Vagina (tissue), 2 donors: ENCODE results near the gene GUCY1A1.

Experiments used
- POLR2A ChIP-seq, 2 donors: fragments of 450-650 bp; IDR thresholded peaks; one replicate each; pipeline ENCODE4 v1.6.1; 2017; ENCODE audit warnings: antibody characterized with exemption in 2 of 2, mild to moderate bottlenecking in 2 of 2, moderate library complexity in 2 of 2
- TF ChIP-seq, protein P1 (sequence below), 3 experiments: fragments of 450-650 bp in 2 of 3; fragments of 200-600 bp in 1 of 3; sonication (generic) in 1 of 3; IDR thresholded peaks; one replicate each; pipeline ENCODE4 v1.5.1; 2017 to 2019; ENCODE audit warnings: antibody characterized with exemption in 3 of 3, mild to moderate bottlenecking in 2 of 3, moderate library complexity in 2 of 3

GRCh38 chr4:155724731-155725130, 58.1 kb downstream of the GUCY1A1 start:
- TF ChIP-seq, protein P1, sequence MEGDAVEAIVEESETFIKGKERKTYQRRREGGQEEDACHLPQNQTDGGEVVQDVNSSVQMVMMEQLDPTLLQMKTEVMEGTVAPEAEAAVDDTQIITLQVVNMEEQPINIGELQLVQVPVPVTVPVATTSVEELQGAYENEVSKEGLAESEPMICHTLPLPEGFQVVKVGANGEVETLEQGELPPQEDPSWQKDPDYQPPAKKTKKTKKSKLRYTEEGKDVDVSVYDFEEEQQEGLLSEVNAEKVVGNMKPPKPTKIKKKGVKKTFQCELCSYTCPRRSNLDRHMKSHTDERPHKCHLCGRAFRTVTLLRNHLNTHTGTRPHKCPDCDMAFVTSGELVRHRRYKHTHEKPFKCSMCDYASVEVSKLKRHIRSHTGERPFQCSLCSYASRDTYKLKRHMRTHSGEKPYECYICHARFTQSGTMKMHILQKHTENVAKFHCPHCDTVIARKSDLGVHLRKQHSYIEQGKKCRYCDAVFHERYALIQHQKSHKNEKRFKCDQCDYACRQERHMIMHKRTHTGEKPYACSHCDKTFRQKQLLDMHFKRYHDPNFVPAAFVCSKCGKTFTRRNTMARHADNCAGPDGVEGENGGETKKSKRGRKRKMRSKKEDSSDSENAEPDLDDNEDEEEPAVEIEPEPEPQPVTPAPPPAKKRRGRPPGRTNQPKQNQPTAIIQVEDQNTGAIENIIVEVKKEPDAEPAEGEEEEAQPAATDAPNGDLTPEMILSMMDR (IDR thresholded peaks at IDR 0.05), result no peak
- no peak for TF ChIP-seq POLR2A (IDR thresholded peaks at IDR 0.05)
